ENCODE measurements around the gene CRHR2.
"Not testable (repeated sequence)": the region's sequence is repeated elsewhere in the genome, so short reads cannot be mapped to it uniquely, and the experiment has no call there.

Gene CRHR2

GRCh38 chr7:30722671-30723070 is 40.4 kb upstream of the CRHR2 start:
- no peaks in the 10 kb centered on the region for H3K36me3 ChIP-seq (ENCODE audit: control insufficient read depth, insufficient read depth, low read length)
- H3K27me3 ChIP-seq (ENCODE audit: control insufficient read depth, insufficient read depth, low read length, poor library complexity, severe bottlenecking): no peaks in the 10 kb centered on the region

GRCh38 chr7:30722187-30722586 is 39.9 kb upstream of the CRHR2 start:
- H3K9me3 ChIP-seq (ENCODE audit: control insufficient read depth, low read length): no peaks in the 10 kb centered on the region
- no peak overlapping the region for H3K27ac ChIP-seq (ENCODE audit: insufficient read depth, low read depth, low read length, poor library complexity, severe bottlenecking)
- peaks cover 5% of the 10 kb centered on the region for H3K4me1 ChIP-seq (ENCODE audit: control insufficient read depth, insufficient read depth, low read length)
- H3K4me3 ChIP-seq (ENCODE audit: insufficient read depth, low read depth, low read length): no peak overlapping the region
- no peaks in the 10 kb centered on the region for H3K36me3 ChIP-seq (ENCODE audit: control insufficient read depth, insufficient read depth, low read length)
- 91% methylated on average over 2 of the region's 2 CpGs for WGBS, 2 experiments
- H3K27me3 ChIP-seq (ENCODE audit: control insufficient read depth, insufficient read depth, low read length, poor library complexity, severe bottlenecking): no peaks in the 10 kb centered on the region

More at GRCh38 chr7:30722671-30723070, 40.4 kb upstream of the CRHR2 start:
- Histone ChIP-seq H3K27ac (ENCODE audit: insufficient read depth, low read depth, low read length, poor library complexity, severe bottlenecking) (no peak overlapping the region), H3K4me1 (ENCODE audit: control insufficient read depth, insufficient read depth, low read length) (peaks cover 6% of the 10 kb centered on the region), H3K9me3 (ENCODE audit: control insufficient read depth, low read length) (no peaks in the 10 kb centered on the region), H3K4me3 (ENCODE audit: insufficient read depth, low read depth, low read length) (no peak overlapping the region)

- Histone ChIP-seq H3K27ac (ENCODE audit: insufficient read depth, low read depth, low read length, poor library complexity, severe bottlenecking) (no peak overlapping the region), H3K9me3 (ENCODE audit: control insufficient read depth, low read length) (no peaks in the 10 kb centered on the region), H3K4me3 (ENCODE audit: insufficient read depth, low read depth, low read length) (no peak overlapping the region), H3K4me1 (ENCODE audit: control insufficient read depth, insufficient read depth, low read length) (no peaks in the 10 kb centered on the region), H3K36me3 (ENCODE audit: control insufficient read depth, insufficient read depth, low read length) (no peaks in the 10 kb centered on the region), H3K27me3 (ENCODE audit: control insufficient read depth, insufficient read depth, low read length, poor library complexity, severe bottlenecking) (no peaks in the 10 kb centered on the region)
- 88 to 92% methylated on average over 1 of the region's 1 CpG for WGBS, 2 experiments
These were observed 39.0 kb upstream of the CRHR2 start for GRCh38 chr7:30721211-30721610.

DNA sequence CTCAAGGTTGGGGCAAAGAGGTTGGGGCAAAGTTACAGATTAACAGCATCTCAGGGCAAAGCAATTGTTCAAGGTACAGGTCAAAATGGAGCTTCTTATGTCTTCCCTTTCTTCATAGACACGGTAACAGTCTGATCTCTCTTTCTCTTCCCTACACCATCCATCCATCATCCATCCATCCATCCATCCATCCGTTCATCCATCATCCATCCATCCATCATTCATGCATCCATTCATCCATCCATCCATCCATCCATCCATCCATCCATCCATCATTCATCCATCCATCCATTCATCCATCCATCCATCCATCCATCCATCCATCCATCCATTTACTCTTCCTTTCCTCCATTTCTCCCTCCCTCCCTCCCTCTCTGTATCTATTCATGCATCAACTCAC is 37.2 kb upstream of the CRHR2 start:
- H3K27me3 ChIP-seq (ENCODE audit: control insufficient read depth, insufficient read depth, low read length, poor library complexity, severe bottlenecking); H3K9me3 ChIP-seq (ENCODE audit: control insufficient read depth, low read length); H3K4me1 ChIP-seq (ENCODE audit: control insufficient read depth, insufficient read depth, low read length); H3K27ac ChIP-seq (ENCODE audit: insufficient read depth, low read depth, low read length, poor library complexity, severe bottlenecking); H3K36me3 ChIP-seq (ENCODE audit: control insufficient read depth, insufficient read depth, low read length); H3K4me3 ChIP-seq (ENCODE audit: insufficient read depth, low read depth, low read length): not testable (repeated sequence)
- 84 to 90% methylated on average over 2 of the region's 2 CpGs for WGBS, 2 experiments

- H3K4me1 ChIP-seq (ENCODE audit: control insufficient read depth, insufficient read depth, low read length): no peaks in the 10 kb centered on the region
- no peaks in the 10 kb centered on the region for H3K9me3 ChIP-seq (ENCODE audit: control insufficient read depth, low read length)
- 52 to 61% methylated on average over 2 of the region's 2 CpGs for WGBS, 2 experiments
- no peaks in the 10 kb centered on the region for H3K27me3 ChIP-seq (ENCODE audit: control insufficient read depth, insufficient read depth, low read length, poor library complexity, severe bottlenecking)
- no peak overlapping the region for H3K27ac ChIP-seq (ENCODE audit: insufficient read depth, low read depth, low read length, poor library complexity, severe bottlenecking)
- H3K4me3 ChIP-seq (ENCODE audit: insufficient read depth, low read depth, low read length): no peak overlapping the region
- H3K36me3 ChIP-seq (ENCODE audit: control insufficient read depth, insufficient read depth, low read length): no peaks in the 10 kb centered on the region
These were observed 34.9 kb upstream of the CRHR2 start for GRCh38 chr7:30717181-30717580.

GRCh38 chr7:30714129-30714528 is 31.9 kb upstream of the CRHR2 start:
- no peak overlapping the region for H3K4me3 ChIP-seq (ENCODE audit: insufficient read depth, low read depth, low read length)
- no peak overlapping the region for H3K27ac ChIP-seq (ENCODE audit: insufficient read depth, low read depth, low read length, poor library complexity, severe bottlenecking)
- peaks cover 4% of the 10 kb centered on the region for H3K4me1 ChIP-seq (ENCODE audit: control insufficient read depth, insufficient read depth, low read length)
- 100% methylated on average over 1 of the region's 1 CpG; no CpG with 5 or more reads in 1 of the 2 experiments for WGBS, 2 experiments
- no peaks in the 10 kb centered on the region for H3K9me3 ChIP-seq (ENCODE audit: control insufficient read depth, low read length)
- no peaks in the 10 kb centered on the region for H3K36me3 ChIP-seq (ENCODE audit: control insufficient read depth, insufficient read depth, low read length)
- H3K27me3 ChIP-seq (ENCODE audit: control insufficient read depth, insufficient read depth, low read length, poor library complexity, severe bottlenecking): no peaks in the 10 kb centered on the region

- Histone ChIP-seq H3K9me3 (ENCODE audit: control insufficient read depth, low read length) (no peaks in the 10 kb centered on the region), H3K36me3 (ENCODE audit: control insufficient read depth, insufficient read depth, low read length) (no peaks in the 10 kb centered on the region), H3K27me3 (ENCODE audit: control insufficient read depth, insufficient read depth, low read length, poor library complexity, severe bottlenecking) (no peaks in the 10 kb centered on the region), H3K4me3 (ENCODE audit: insufficient read depth, low read depth, low read length) (no peak overlapping the region), H3K4me1 (ENCODE audit: control insufficient read depth, insufficient read depth, low read length) (peaks cover 4% of the 10 kb centered on the region), H3K27ac (ENCODE audit: insufficient read depth, low read depth, low read length, poor library complexity, severe bottlenecking) (no peak overlapping the region)
- 87 to 88% methylated on average over 6 of the region's 6 CpGs for WGBS, 2 experiments
These were observed 31.1 kb upstream of the CRHR2 start for GRCh38 chr7:30713392-30713791.

DNA sequence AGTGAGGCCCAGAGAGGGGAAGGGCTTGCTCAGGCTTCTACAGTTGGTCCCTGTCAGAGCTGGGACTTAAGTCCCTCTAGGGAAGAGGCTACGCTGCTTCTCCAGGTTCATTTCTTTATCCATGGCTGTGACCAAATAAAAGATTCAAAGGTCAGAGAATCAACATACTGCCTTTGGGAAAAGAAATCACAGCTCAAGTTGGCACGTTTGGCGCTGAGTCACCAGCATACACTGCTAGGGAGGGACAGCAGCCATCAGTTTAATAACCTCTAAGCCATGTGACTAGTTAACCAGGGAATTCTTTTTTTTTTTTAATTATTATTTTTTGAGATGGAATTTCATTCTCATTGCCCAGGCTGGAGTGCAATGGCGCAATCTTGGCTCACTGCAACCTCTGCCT is 28.4 kb upstream of the CRHR2 start:
- H3K9me3 ChIP-seq (ENCODE audit: control insufficient read depth, low read length): no peaks in the 10 kb centered on the region
- H3K36me3 ChIP-seq (ENCODE audit: control insufficient read depth, insufficient read depth, low read length): no peaks in the 10 kb centered on the region
- WGBS, 2 experiments: 97% methylated on average over 4 of the region's 4 CpGs
- peaks cover 4% of the 10 kb centered on the region for H3K4me1 ChIP-seq (ENCODE audit: control insufficient read depth, insufficient read depth, low read length)
- no peaks in the 10 kb centered on the region for H3K27me3 ChIP-seq (ENCODE audit: control insufficient read depth, insufficient read depth, low read length, poor library complexity, severe bottlenecking)
- H3K27ac ChIP-seq (ENCODE audit: insufficient read depth, low read depth, low read length, poor library complexity, severe bottlenecking): no peak overlapping the region
- no peak overlapping the region for H3K4me3 ChIP-seq (ENCODE audit: insufficient read depth, low read depth, low read length)

DNA sequence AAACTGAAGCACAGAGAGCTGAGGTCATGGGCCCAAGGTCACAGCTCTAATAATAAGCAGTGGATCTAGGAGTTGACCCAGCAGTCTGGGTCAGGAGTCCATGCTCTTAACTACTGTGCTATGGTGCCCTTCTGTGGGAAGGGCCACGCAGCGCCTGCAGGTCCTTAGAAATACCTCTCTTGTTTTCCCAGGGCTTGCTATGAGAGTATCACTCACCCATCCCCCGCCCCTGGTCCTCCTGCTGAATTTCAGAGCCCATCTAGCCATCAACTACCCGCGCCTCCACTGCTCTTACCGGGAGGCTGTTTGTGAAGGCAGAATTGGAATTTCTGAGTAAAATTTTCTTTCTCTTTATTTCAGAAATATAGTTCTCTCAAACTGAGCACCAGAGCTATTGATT is 27.3 kb upstream of the CRHR2 start:
- Histone ChIP-seq H3K9me3 (ENCODE audit: control insufficient read depth, low read length) (no peaks in the 10 kb centered on the region), H3K36me3 (ENCODE audit: control insufficient read depth, insufficient read depth, low read length) (no peaks in the 10 kb centered on the region), H3K27ac (ENCODE audit: insufficient read depth, low read depth, low read length, poor library complexity, severe bottlenecking) (no peak overlapping the region), H3K27me3 (ENCODE audit: control insufficient read depth, insufficient read depth, low read length, poor library complexity, severe bottlenecking) (no peaks in the 10 kb centered on the region), H3K4me3 (ENCODE audit: insufficient read depth, low read depth, low read length) (no peak overlapping the region), H3K4me1 (ENCODE audit: control insufficient read depth, insufficient read depth, low read length) (peaks cover 4% of the 10 kb centered on the region)
- 45 to 60% methylated on average over 3 to 4 of the region's 6 CpGs for WGBS, 2 experiments

DNA sequence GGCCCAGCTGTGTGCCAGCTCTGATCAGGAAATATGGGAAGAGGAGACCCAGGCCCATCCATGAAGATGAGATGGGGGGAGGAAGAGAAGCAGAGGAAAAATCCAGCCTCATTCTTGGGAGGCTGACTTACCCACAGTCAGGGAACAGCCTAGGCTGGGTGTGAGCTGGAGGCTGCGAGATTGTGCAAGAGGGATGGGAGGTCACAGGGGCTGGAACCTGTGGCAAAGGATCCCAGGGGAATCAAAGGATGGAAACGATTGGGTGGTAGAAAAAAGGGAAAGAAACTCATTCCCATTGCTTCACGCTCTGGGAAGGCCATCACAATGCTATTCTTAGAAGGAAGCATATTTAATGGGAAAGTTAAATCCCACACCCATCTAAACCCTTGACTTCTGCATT is 26.7 kb upstream of the CRHR2 start:
- no peaks in the 10 kb centered on the region for H3K9me3 ChIP-seq (ENCODE audit: control insufficient read depth, low read length)
- no peak overlapping the region for H3K4me3 ChIP-seq (ENCODE audit: insufficient read depth, low read depth, low read length)
- no peak overlapping the region for H3K27ac ChIP-seq (ENCODE audit: insufficient read depth, low read depth, low read length, poor library complexity, severe bottlenecking)
- H3K4me1 ChIP-seq (ENCODE audit: control insufficient read depth, insufficient read depth, low read length): peaks cover 4% of the 10 kb centered on the region
- H3K27me3 ChIP-seq (ENCODE audit: control insufficient read depth, insufficient read depth, low read length, poor library complexity, severe bottlenecking): no peaks in the 10 kb centered on the region
- 90 to 99% methylated on average over 2 to 3 of the region's 3 CpGs for WGBS, 2 experiments
- H3K36me3 ChIP-seq (ENCODE audit: control insufficient read depth, insufficient read depth, low read length): no peaks in the 10 kb centered on the region

- no peaks in the 10 kb centered on the region for H3K36me3 ChIP-seq (ENCODE audit: control insufficient read depth, insufficient read depth, low read length)
- no peaks in the 10 kb centered on the region for H3K9me3 ChIP-seq (ENCODE audit: control insufficient read depth, low read length)
- 90 to 95% methylated on average over 4 of the region's 4 CpGs for WGBS, 2 experiments
- H3K4me3 ChIP-seq (ENCODE audit: insufficient read depth, low read depth, low read length): no peak overlapping the region
- H3K4me1 ChIP-seq (ENCODE audit: control insufficient read depth, insufficient read depth, low read length): peaks cover 4% of the 10 kb centered on the region
- H3K27ac ChIP-seq (ENCODE audit: insufficient read depth, low read depth, low read length, poor library complexity, severe bottlenecking): no peak overlapping the region
- H3K27me3 ChIP-seq (ENCODE audit: control insufficient read depth, insufficient read depth, low read length, poor library complexity, severe bottlenecking): no peaks in the 10 kb centered on the region
These were observed 26.2 kb upstream of the CRHR2 start for GRCh38 chr7:30708412-30708811.
